Tibial artery (tissue), 4 donors: Measurements from ENCODE around the gene IFITM2.
"Not testable (repeated sequence)": the region's sequence is repeated elsewhere in the genome, so short reads cannot be mapped to it uniquely, and the experiment has no call there.

Experiments
- DNase-seq, 2 donors: peaks; one replicate each; pipeline ENCODE4 v3.0.0-alpha.2; 2019
- H3K27ac ChIP-seq, 2 donors: fragments of 200-600 bp; sonication (generic) in 1 of 2; 1 replicate in 1 of 2; 2 replicates in 1 of 2; pipeline ENCODE4 v1.5.1; 2018 to 2019; ENCODE audit warnings: mild to moderate bottlenecking in 1 of 2
- H3K27me3 ChIP-seq, 2 donors: fragments of 200-600 bp; sonication (generic) in 1 of 2; one replicate each; pipeline versions ENCODE4 v1.5.1 to v1.6.0; 2016 to 2019
- H3K36me3 ChIP-seq, 3 donors: fragments of 200-600 bp; sonication (generic) in 2 of 3; one replicate each; pipeline ENCODE4 v1.5.1; 2016 to 2019; ENCODE audit warnings: mild to moderate bottlenecking in 2 of 3
- H3K4me1 ChIP-seq, 4 donors: fragments of 200-600 bp; sonication (generic) in 2 of 4; 1 replicate in 3 of 4; 2 replicates in 1 of 4; pipeline ENCODE4 v1.5.1; 2016 to 2019
- H3K4me3 ChIP-seq, 2 donors: fragments of 200-600 bp; sonication (generic) in 1 of 2; 1 replicate in 1 of 2; 2 replicates in 1 of 2; pipeline ENCODE4 v1.5.1; 2018 to 2019; ENCODE audit warnings: mild to moderate bottlenecking in 2 of 2
- H3K9me3 ChIP-seq, 3 donors: fragments of 200-600 bp; sonication (generic) in 1 of 3; one replicate each; pipeline ENCODE4 v1.5.1; 2016 to 2019
- intact Hi-C: fragments of 100-400 bp; cut with DNase I; formaldehyde crosslinking; loops from one replicate; pipeline ENCODE4 v1.15.0; 2023; ENCODE audit warnings: low total_unique reads
- TF ChIP-seq, protein P1 (sequence below), 2 experiments: fragments of 200-600 bp in 1 of 2; fragments of 450-650 bp in 1 of 2; IDR thresholded peaks; one replicate each; pipeline ENCODE4 v1.5.1; 2017 to 2019; ENCODE audit warnings: antibody characterized with exemption in 2 of 2, mild to moderate bottlenecking in 1 of 2, moderate library complexity in 1 of 2

Gene IFITM2

GRCh38 chr11:307766-308708, at the start of gene IFITM2:
Gene IFITM2 (plus strand): TSS chr11:307816. CDS start chr11:308193, 377 bp downstream.
- intact Hi-C loops = loop anchor here (10.0 kb wide), 2 partner anchors 53 to 227 kb away; partner anchors contain the start of genes HRAS and LRRC56

DNA sequence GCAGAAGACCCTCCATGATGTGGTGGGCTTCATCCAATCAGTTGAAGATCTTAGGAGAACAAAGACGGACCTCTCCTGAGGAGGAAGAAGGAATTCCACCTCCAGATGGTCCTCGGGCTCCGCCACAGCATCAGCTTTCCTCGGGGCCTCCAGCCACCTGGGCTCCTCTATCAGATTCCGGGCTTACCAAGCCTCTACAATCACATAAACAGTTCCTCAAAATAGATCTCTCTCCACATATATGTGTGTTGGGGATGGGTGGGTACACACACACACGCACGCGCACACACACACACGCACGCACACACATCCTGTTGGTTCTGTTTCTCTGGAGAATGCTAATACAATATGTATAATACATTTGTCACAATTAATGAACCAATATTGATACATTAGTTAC, 48.2 kb upstream of the IFITM2 start:
- TF ChIP-seq, protein P1, sequence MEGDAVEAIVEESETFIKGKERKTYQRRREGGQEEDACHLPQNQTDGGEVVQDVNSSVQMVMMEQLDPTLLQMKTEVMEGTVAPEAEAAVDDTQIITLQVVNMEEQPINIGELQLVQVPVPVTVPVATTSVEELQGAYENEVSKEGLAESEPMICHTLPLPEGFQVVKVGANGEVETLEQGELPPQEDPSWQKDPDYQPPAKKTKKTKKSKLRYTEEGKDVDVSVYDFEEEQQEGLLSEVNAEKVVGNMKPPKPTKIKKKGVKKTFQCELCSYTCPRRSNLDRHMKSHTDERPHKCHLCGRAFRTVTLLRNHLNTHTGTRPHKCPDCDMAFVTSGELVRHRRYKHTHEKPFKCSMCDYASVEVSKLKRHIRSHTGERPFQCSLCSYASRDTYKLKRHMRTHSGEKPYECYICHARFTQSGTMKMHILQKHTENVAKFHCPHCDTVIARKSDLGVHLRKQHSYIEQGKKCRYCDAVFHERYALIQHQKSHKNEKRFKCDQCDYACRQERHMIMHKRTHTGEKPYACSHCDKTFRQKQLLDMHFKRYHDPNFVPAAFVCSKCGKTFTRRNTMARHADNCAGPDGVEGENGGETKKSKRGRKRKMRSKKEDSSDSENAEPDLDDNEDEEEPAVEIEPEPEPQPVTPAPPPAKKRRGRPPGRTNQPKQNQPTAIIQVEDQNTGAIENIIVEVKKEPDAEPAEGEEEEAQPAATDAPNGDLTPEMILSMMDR (IDR thresholded peaks at IDR 0.05) = no peak
- H3K36me3 ChIP-seq = no peaks in the 10 kb centered on the region
- intact Hi-C loops = loop anchor here (10.0 kb wide), 1 partner anchor 45 kb away; the partner anchor contains the start of gene IFITM2

More at GRCh38 chr11:307766-308708, at the start of gene IFITM2:
- Histone ChIP-seq H3K27ac (peak within 1 kb of the TSS; percentile 67 to 79), H3K4me3 (peak within 1 kb of the TSS; percentile 54), H3K4me1 (peaks cover 0 to 32% (median 15%) of the 10 kb centered on the region in 4 donors)
- not testable (repeated sequence) for H3K27me3 ChIP-seq, H3K36me3 ChIP-seq, H3K9me3 ChIP-seq
- DNase-seq = peak; percentile 87 to 90

DNA sequence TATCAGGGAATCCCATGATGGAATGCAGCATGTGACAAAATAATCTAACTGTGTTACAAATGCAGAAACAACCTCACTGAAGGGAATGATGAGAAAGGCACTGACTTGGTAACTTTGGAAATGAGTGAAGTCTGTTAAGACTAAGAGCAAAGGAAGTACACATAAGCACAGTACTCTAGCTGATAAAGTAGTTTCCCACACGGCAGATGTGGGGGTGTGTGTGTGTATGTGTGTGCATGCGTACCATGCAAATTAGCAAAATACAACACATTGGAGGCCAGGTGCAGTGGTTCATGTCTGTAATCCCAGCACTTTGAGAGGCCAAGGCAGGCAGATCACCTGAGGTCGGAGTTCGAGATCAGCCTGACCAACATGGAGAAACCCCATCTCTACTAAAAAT, 46.0 kb upstream of the IFITM2 start:
- intact Hi-C loops = no loop called here
- Histone ChIP-seq H3K4me1 (no peaks in the 10 kb centered on the region), H3K27ac (no peak overlapping the region), H3K27me3 (peaks cover 0 to 14% of the 10 kb centered on the region in 2 donors), H3K9me3 (peaks cover 0 to 8% (median 0%) of the 10 kb centered on the region in 3 donors), H3K4me3 (no peak overlapping the region), H3K36me3 (no peaks in the 10 kb centered on the region)
- TF ChIP-seq, protein P1 (IDR thresholded peaks at IDR 0.05) = no peak
- no peak for DNase-seq

More for the DNA sequence above, 48.2 kb upstream of the IFITM2 start:
- Histone ChIP-seq H3K27ac (no peak overlapping the region), H3K4me1 (no peaks in the 10 kb centered on the region), H3K27me3 (peaks cover 0 to 14% of the 10 kb centered on the region in 2 donors), H3K9me3 (no peaks in the 10 kb centered on the region), H3K4me3 (no peak overlapping the region)
- no peak for DNase-seq

DNA sequence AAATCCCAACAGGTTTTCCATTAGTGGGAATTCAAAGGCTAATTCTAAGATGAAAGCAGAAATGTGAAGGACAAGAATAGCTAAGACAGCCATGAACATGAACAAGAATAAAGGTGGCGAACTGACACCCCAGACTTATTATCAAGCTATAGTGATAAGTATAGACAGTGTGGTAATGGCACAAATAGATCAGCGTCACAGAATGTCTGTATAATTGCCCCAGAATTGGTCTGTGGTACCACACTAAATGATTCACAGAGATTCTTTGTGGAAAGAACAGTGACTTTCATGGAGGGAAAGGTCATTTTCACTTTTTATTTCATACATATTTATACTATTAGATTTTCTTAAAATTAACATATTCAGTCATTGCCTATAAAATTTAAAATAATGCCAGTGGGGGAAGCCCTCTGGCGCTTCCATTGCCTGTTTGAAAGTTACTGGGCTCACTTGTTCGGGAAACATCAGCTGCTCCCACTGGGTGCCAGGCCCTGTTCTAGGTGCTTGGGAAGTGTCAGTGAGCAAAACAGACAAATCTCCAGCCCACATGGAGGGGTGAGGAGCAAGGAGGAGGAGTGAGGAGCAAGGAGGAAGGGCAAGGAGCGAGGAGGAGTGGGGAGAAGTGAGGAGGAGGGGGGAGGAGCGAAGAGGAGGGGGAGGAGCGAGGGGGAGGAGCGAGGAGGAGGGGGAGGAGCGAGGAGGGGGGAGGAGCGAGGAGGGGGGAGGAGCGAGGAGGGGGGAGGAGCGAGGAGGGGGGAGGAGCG, 40.8 kb upstream of the IFITM2 start:
- peaks cover 0 to 8% (median 0%) of the 10 kb centered on the region in 3 donors for H3K9me3 ChIP-seq
- intact Hi-C loops = no loop called here
- H3K36me3 ChIP-seq = no peaks in the 10 kb centered on the region
- TF ChIP-seq, protein P1 (IDR thresholded peaks at IDR 0.05) = no peak
- peak; percentile 42 to 66 for DNase-seq
- H3K4me3 ChIP-seq = no peak overlapping the region
- no peaks in the 10 kb centered on the region for H3K4me1 ChIP-seq
- H3K27me3 ChIP-seq = peaks cover 0 to 26% of the 10 kb centered on the region in 2 donors
- H3K27ac ChIP-seq = no peak overlapping the region

DNA sequence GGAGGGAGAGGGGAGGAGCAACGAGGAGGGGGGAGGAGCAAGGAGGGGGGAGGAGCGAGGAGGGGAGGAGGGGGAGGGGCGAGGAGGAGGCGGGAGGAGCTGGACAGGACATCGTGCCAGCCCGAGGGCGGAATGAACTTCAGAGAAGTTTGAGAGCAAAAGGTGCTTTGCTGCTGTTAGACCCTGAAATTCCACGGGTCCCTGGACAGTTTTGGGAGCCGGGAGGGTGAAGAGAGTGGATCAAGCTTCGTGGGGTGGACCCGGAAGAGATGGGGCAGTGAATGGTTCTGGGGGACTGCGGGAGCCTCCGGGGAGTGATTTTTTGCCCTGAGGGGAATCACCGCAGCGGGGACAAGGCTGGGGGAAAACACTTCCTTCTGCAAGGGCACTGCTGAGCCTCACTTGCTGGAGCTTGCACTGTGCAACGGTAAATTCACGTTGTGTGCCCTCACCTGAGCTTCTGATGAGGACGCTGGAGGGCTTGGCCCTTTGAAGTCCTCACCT, 40.1 kb upstream of the IFITM2 start:
- no peaks in the 10 kb centered on the region for H3K4me1 ChIP-seq
- TF ChIP-seq, protein P1 (IDR thresholded peaks at IDR 0.05) = no peak
- DNase-seq = peak; percentile 36 to 74

DNA sequence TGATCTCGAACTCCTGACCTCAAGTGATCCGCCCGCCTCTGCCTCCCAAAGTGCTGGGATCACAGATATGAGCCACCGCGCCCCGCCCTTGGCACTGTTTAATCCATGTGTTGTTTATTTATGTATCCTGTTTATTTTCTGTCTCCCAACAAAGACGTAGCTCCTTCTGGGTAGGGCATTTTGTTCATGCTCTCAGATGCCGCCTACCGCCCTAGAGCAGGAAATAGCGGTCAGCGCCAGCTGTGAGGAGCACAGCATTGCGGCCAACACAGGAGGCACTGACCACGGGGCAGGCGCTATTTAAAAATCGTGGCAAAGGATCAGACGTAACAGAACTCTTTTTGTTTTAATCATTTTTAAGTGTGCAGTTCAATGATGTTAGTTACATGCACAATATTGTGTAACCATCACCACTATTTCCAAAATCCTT, 38.9 kb upstream of the IFITM2 start:
- not testable (repeated sequence) for H3K4me1 ChIP-seq

More for the DNA sequence above, 40.1 kb upstream of the IFITM2 start:
- Histone ChIP-seq H3K27ac (peak overlapping the region in 1 of 2 donors; percentile 21), H3K36me3 (no peaks in the 10 kb centered on the region), H3K27me3 (peaks cover 0 to 33% of the 10 kb centered on the region in 2 donors), H3K9me3 (peaks cover 0 to 8% (median 0%) of the 10 kb centered on the region in 3 donors), H3K4me3 (peak overlapping the region; percentile 23 to 40)
- intact Hi-C loops = no loop called here

More for the DNA sequence above, 38.9 kb upstream of the IFITM2 start:
- H3K36me3 ChIP-seq, intact Hi-C loops, H3K9me3 ChIP-seq: not testable (repeated sequence)
- DNase-seq = peak; percentile 52 to 75
- Histone ChIP-seq H3K4me3 (peak overlapping the region in 1 of 2 donors; percentile 23), H3K27me3 (peaks cover 0 to 38% of the 10 kb centered on the region in 2 donors), H3K27ac (peak overlapping the region in 1 of 2 donors; percentile 21)
